PC-3 (cell line): Measurements from ENCODE around the gene PPP4R4.

Experiments used
- CTCF ChIP-seq: fragments of 300-600 bp; sonication (generic); conservative IDR thresholded peaks from 2 replicates; pipeline ENCODE4 v1.5.1; 2017; ENCODE audit warnings: antibody characterized with exemption, low read depth, mild to moderate bottlenecking, low read length
- EZH2 ChIP-seq: fragments of 300-600 bp; sonication (generic); IDR thresholded peaks from one replicate; pipeline ENCODE4 v1.6.1; 2017; ENCODE audit warnings: antibody characterized with exemption, mild to moderate bottlenecking, low read length; ENCODE audit not compliant: unreplicated experiment
- EZH2phosphoT487 ChIP-seq: fragments of 300-600 bp; sonication (generic); IDR thresholded peaks from 2 replicates; pipeline ENCODE4 v1.6.1; 2018; ENCODE audit warnings: mild to moderate bottlenecking, antibody characterized with exemption, low read length, borderline replicate concordance

DNA sequence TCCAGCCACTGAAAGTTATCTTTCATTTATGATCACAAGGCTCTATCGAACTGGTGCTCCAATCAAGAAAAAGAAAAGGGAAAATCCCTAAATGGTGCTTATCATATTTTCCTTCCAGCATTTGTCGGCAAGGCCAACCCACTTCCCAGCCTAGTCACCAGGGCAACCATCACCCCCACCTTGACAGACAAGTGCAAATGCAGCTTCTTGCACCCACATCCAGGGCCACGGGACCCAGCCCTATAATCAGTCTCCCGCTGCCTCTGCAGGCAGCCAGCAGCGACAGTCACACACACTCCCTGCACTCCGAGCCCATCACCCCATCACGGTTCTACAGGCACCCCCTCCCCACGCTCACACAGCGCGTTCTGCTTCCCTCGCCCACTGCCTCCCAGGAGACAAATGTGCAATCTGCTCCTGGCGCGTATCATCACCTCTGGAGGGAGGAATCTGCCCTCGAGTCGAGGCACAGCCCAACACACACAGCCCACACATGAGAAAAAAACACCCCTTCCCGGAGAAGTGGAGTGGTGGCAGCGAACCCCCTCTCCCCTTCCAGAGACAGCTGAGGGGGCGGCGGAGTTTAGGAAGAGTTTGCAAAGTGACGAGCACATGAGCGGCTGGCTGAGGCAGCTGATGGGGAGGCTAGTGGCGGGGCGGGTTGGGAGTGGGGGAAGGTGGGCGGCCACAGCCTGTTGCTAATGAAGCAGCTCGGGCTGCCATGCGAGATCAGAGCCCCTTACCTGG, 9.3 kb upstream of the PPP4R4 start:
- no peak for TF ChIP-seq CTCF
- no peak for TF ChIP-seq EZH2
- TF ChIP-seq EZH2phosphoT487: no peak
